GM18526 (cell line): ENCODE results near the gene CTSK.

Experiments
- POLR2A ChIP-seq: IDR thresholded peaks from 3 replicates; pipeline ENCODE4 v1.6.1; 2011; ENCODE audit not compliant: insufficient read length; ENCODE audit errors: extremely low read depth

CTSK gene

GRCh38 chr1:150807249-150808023, 624 bp downstream of the CTSK start:
- TF ChIP-seq POLR2A: no peak

GRCh38 chr1:150805899-150806298, 2.2 kb downstream of the CTSK start:
- no peak for TF ChIP-seq POLR2A

- no peak for TF ChIP-seq POLR2A
Observed at GRCh38 chr1:150804671-150805070, 3.4 kb downstream of the CTSK start.

GRCh38 chr1:150799089-150799488, 9.0 kb downstream of the CTSK start:
- no peak for TF ChIP-seq POLR2A

GRCh38 chr1:150798525-150798924, 9.5 kb downstream of the CTSK start:
- TF ChIP-seq POLR2A: no peak

- TF ChIP-seq POLR2A: no peak
Observed at GRCh38 chr1:150796374-150796773, 11.7 kb downstream of the CTSK start.

GRCh38 chr1:150793221-150793620, 14.8 kb downstream of the CTSK start:
- no peak for TF ChIP-seq POLR2A

GRCh38 chr1:150791585-150791984, 16.5 kb downstream of the CTSK start:
- no peak for TF ChIP-seq POLR2A

- no peak for TF ChIP-seq POLR2A
Observed at GRCh38 chr1:150789396-150789795, 18.7 kb downstream of the CTSK start.

GRCh38 chr1:150788946-150789345, 19.1 kb downstream of the CTSK start:
- no peak for TF ChIP-seq POLR2A

- no peak for TF ChIP-seq POLR2A
Observed at GRCh38 chr1:150787455-150787854, 20.6 kb downstream of the CTSK start.

GRCh38 chr1:150780510-150780909, 27.6 kb downstream of the CTSK start:
- no peak for TF ChIP-seq POLR2A

- no peak for TF ChIP-seq POLR2A
Observed at GRCh38 chr1:150778409-150778808, 29.7 kb downstream of the CTSK start.

GRCh38 chr1:150777544-150777943, 30.5 kb downstream of the CTSK start:
- no peak for TF ChIP-seq POLR2A

- TF ChIP-seq POLR2A: no peak
Observed at GRCh38 chr1:150775276-150775675, 32.8 kb downstream of the CTSK start.

GRCh38 chr1:150772326-150772725, 35.7 kb downstream of the CTSK start:
- TF ChIP-seq POLR2A: no peak
